ENCODE results near the gene CD22. TPM values are rescaled to one million over a fixed set of nuclear protein-coding genes. Genes with fewer than 3 reads are reported as not detected.

The CD22 gene
- total and polyA plus RNA-seq, 10 of the 15 experiments (the other 5 are each of a cell fraction or from before 2014, with no cell fraction given): 23.0 to 344 (median 181) TPM

- TF ChIP-seq CHD2 (IDR thresholded peaks at IDR 0.05; ENCODE audit: borderline replicate concordance, low read depth, low read length): no peak
- TF ChIP-seq MLLT1 (IDR thresholded peaks at IDR 0.05): peak; percentile 67; the same call in 1 of the 2 replicates
- 0 out of 2 replicates have a peak, but pooled peaks have one; percentile 2 for TF ChIP-seq SPI1 (IDR thresholded peaks at IDR 0.05; ENCODE audit: borderline replicate concordance, insufficient read depth, low read depth, low read length)
- TF ChIP-seq ZNF24 (IDR thresholded peaks at IDR 0.05): no peak
- TF ChIP-seq SMAD1 (IDR thresholded peaks at IDR 0.05; ENCODE audit: low read depth, partially characterized antibody): no peak
- TF ChIP-seq SREBF2 (IDR thresholded peaks at IDR 0.05; ENCODE audit: low read length): no peak
- TF ChIP-seq HDGF (IDR thresholded peaks at IDR 0.05): peak; percentile 81
- TF ChIP-seq LARP7 (IDR thresholded peaks at IDR 0.05): peak; percentile 70
- peak; percentile 82 to 95 (median 86); a peak in 5 of 6 replicates for TF ChIP-seq CTCF (IDR thresholded peaks at IDR 0.05 in 2 of 3, conservative IDR thresholded peaks at IDR 0.05 in 1 of 3; ENCODE audit: control insufficient read depth in 2 of 3, extremely low read depth in 1 of 3, insufficient read depth in 1 of 3, low read depth in 3 of 3, low read length in 3 of 3)
- TF ChIP-seq YBX1 (IDR thresholded peaks at IDR 0.05): no peak
- no peak for TF ChIP-seq CUX1 (IDR thresholded peaks at IDR 0.05; ENCODE audit: insufficient replicate concordance, low read depth, low read length)
- TF ChIP-seq CHD1 (IDR thresholded peaks at IDR 0.05; ENCODE audit: low read depth, low read length): no peak
- TF ChIP-seq BCL11A (IDR thresholded peaks at IDR 0.05; ENCODE audit: low read depth, low read length): no peak
- peak; percentile 27; the same call in 1 of the 2 replicates for TF ChIP-seq PAX5 (IDR thresholded peaks at IDR 0.05; ENCODE audit: borderline replicate concordance, low read depth, low read length)
- no peak for TF ChIP-seq RBBP5 (conservative IDR thresholded peaks at IDR 0.05)
- TF ChIP-seq POLR2AphosphoS2 (IDR thresholded peaks at IDR 0.05; ENCODE audit: low read depth, low read length): no peak
- TF ChIP-seq ELK1 (IDR thresholded peaks at IDR 0.05; ENCODE audit: low read depth, low read length): no peak
- TF ChIP-seq MAX (IDR thresholded peaks at IDR 0.05; ENCODE audit: low read depth, low read length): no peak
- peak; percentile 78; the same call in 1 of the 2 replicates for TF ChIP-seq YY1 (IDR thresholded peaks at IDR 0.05; ENCODE audit: low read depth, low read length)
- no peak for TF ChIP-seq ZSCAN29 (IDR thresholded peaks at IDR 0.05)
Observed at GRCh38 chr19:35352448-35353304, 23.7 kb downstream of the CD22 start (continued).
